GM23338 (cell line): Measurements from ENCODE around the gene RAB6A. TPM values are rescaled to one million over a fixed set of nuclear protein-coding genes. Genes with fewer than 3 reads are reported as not detected.

Experiments
- CTCF ChIP-seq, 2 experiments: fragments of 200-600 bp in 1 of 2; sonication (generic) in 1 of 2; conservative IDR thresholded peaks; 2 replicates each; pipeline versions ENCODE4 v1.5.1 to v1.6.1; 2016 to 2017; ENCODE audit warnings: antibody characterized with exemption in 2 of 2, low read depth in 2 of 2, mild to moderate bottlenecking in 2 of 2, moderate library complexity in 1 of 2
- EZH2 ChIP-seq: fragments of 200-600 bp; sonication (generic); IDR thresholded peaks from one replicate; pipeline ENCODE4 v1.8.0; 2017; ENCODE audit warnings: antibody characterized with exemption, mild to moderate bottlenecking, low read depth; ENCODE audit not compliant: unreplicated experiment
- EZH2phosphoT487 ChIP-seq: fragments of 200-600 bp; sonication (generic); IDR thresholded peaks from one replicate; pipeline ENCODE4 v1.8.1; 2018; ENCODE audit warnings: antibody characterized with exemption; ENCODE audit not compliant: unreplicated experiment
- JUNB ChIP-seq: IDR thresholded peaks from one replicate; pipeline ENCODE4 v1.6.1; 2016; ENCODE audit warnings: antibody characterized with exemption; ENCODE audit not compliant: unreplicated experiment
- NANOG ChIP-seq: IDR thresholded peaks from 2 replicates; pipeline ENCODE4 v1.6.1; 2016; ENCODE audit warnings: antibody characterized with exemption, borderline replicate concordance
- POLR2AphosphoS5 ChIP-seq: IDR thresholded peaks from 2 replicates; pipeline ENCODE4 v1.6.1; 2016; ENCODE audit warnings: antibody characterized with exemption, low read depth
- STAT1 ChIP-seq: IDR thresholded peaks from one replicate; pipeline ENCODE4 v1.6.1; 2016; ENCODE audit warnings: antibody characterized with exemption; ENCODE audit not compliant: unreplicated experiment
- ZNF331 ChIP-seq: fragments of 250-450 bp; sonication (Bioruptor Pico); IDR thresholded peaks from 2 replicates; pipeline ENCODE4 v1.5.0; 2020; ENCODE audit warnings: low read depth, mild to moderate bottlenecking, moderate library complexity
- ZNF462 ChIP-seq: fragments of 250-450 bp; sonication (Bioruptor Pico); IDR thresholded peaks from 2 replicates; pipeline ENCODE4 v1.5.0; 2020; ENCODE audit warnings: mild to moderate bottlenecking, moderate library complexity
- polyA plus RNA-seq: library from polyadenylated mRNA; unstranded; fragments of >200 nt; fragmentation: Nextera tagmentation; extraction: Ambion mirVana; gene quantifications from 2 replicates; pipeline ENCODE4 v1.2.1, GENCODE V29; 2016
- total RNA-seq: library from RNA; depleted of rRNA; stranded (reverse); fragments of >200 nt; shearing (Covaris generic); gene quantifications from 2 replicates; pipeline ENCODE4 v1.2.3, GENCODE V29; 2014

The RAB6A gene
- total and polyA plus RNA-seq, 2 experiments from 2014 or later = 61.1 to 127 TPM

- TF ChIP-seq ZNF462 (CRISPR knock-in tag) (no peak), POLR2AphosphoS5 (no peak), CTCF (conservative IDR thresholded peaks at IDR 0.05; ENCODE audit: low read depth in 2 of 2) (no peak), NANOG (no peak), STAT1 (no peak), ZNF331 (CRISPR knock-in tag) (no peak), JUNB (no peak), EZH2phosphoT487 (no peak), EZH2 (no peak)
Measured at GRCh38 chr11:73752903-73753302, 8.0 kb downstream of the RAB6A start (continued).
